NCI-H82 (cell line): ENCODE data around the gene ETFB.

Experiments used
- DNase-seq: peaks from one replicate; lab custom pipeline; 2025; lab: John Stamatoyannopoulos, UW

ETFB gene

DNA sequence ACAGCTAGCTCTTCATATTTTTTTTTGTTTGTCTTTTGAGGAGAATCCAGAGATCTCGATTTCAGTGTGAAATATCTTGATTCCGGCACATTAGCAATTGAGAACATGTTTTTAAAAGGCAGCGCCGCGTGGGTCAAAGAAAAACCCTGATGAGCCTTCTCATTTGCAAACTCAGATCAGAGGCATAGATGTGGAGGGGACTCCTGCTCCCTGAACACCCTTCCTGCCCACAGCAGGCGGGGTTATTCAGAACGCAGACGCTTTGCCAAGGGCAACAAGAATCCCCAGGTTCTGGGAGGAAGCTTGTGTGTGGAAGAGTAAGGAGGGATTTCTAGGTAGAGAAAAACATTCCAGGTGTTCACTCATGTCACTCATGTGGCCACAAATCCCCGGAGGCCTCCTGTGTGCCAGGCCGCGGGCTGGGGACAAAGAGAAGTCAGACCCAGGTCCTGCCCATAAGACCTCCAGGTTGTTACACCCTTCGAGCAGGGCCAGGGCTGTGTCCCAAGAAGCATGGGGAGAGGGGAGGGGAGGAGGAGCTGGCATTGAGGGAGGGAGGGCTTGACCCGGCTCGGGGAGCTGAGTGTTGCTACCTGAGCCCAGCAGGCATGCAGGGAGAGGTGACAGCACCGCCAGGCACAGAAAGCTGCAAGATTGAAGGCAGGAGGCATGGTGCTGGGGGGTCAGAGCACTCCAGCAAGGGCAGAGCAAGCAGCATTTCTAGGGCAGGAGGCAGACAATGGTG is 70.6 kb downstream of the ETFB start:
- no peak for DNase-seq
